Transverse colon (tissue), 4 donors: Measurements from ENCODE around the gene RFX6. TPM values are rescaled to one million over a fixed set of nuclear protein-coding genes. Genes with fewer than 3 reads are reported as not detected.
A peak's percentile ranks its signal among the peaks of the same experiment; 100 is the strongest.

ENCODE experiments used
- DNase-seq: peaks from one replicate; pipeline ENCODE4 v3.0.0-alpha.2; 2019
- H3K27ac ChIP-seq, 4 donors: fragments of 200-600 bp; sonication (generic); 2 replicates each; pipeline ENCODE4 v1.5.1; 2016 to 2018; ENCODE audit warnings: inconsistent platforms in 4 of 4
- H3K27me3 ChIP-seq: fragments of 200-600 bp; sonication (generic); 2 replicates; pipeline ENCODE4 v1.5.1; 2017; ENCODE audit warnings: inconsistent platforms
- H3K36me3 ChIP-seq, 4 donors: fragments of 200-600 bp; sonication (generic); 2 replicates each; pipeline ENCODE4 v1.5.1; 2017 to 2019; ENCODE audit warnings: inconsistent platforms in 4 of 4
- H3K4me1 ChIP-seq, 4 donors: fragments of 200-600 bp; sonication (generic); 2 replicates each; pipeline ENCODE4 v1.5.1; 2017 to 2020; ENCODE audit warnings: inconsistent platforms in 4 of 4
- H3K4me3 ChIP-seq, 4 donors: fragments of 200-600 bp; sonication (generic); 1 replicate in 1 of 4; 2 replicates in 3 of 4; pipeline versions ENCODE4 v1.5.1 to v1.6.1; 2017 to 2019; ENCODE audit warnings: inconsistent platforms in 4 of 4
- H3K9me3 ChIP-seq, 2 donors: fragments of 200-600 bp; sonication (generic); 2 replicates each; pipeline ENCODE4 v1.5.1; 2017 to 2019; ENCODE audit warnings: inconsistent platforms in 2 of 2
- CTCF ChIP-seq, 5 experiments: fragments of 200-600 bp in 3 of 5; fragments of 450-650 bp in 2 of 5; sonication (generic) in 3 of 5; IDR thresholded peaks; 1 replicate in 2 of 5; 2 replicates in 3 of 5; pipeline ENCODE4 v1.5.1; 2016 to 2017; ENCODE audit warnings: antibody characterized with exemption in 5 of 5, inconsistent platforms in 3 of 5, mild to moderate bottlenecking in 2 of 5, moderate library complexity in 1 of 5
- EP300 ChIP-seq: sonication (generic); formaldehyde crosslinking; IDR thresholded peaks from one replicate; pipeline ENCODE4 v1.6.1; 2017; ENCODE audit warnings: antibody characterized with exemption, low read depth
- POLR2A ChIP-seq: fragments of 450-650 bp; IDR thresholded peaks from one replicate; pipeline ENCODE4 v1.6.1; 2016; ENCODE audit warnings: antibody characterized with exemption, mild to moderate bottlenecking, moderate library complexity
- POLR2AphosphoS5 ChIP-seq, 3 donors: sonication (generic); formaldehyde crosslinking; IDR thresholded peaks; one replicate each; pipeline ENCODE4 v1.6.1; 2016; ENCODE audit warnings: antibody characterized with exemption in 3 of 3
- WGBS, 2 donors: methylation state at CpG; one replicate each; pipeline ENCODE4 v1.1.5; 2018; ENCODE audit warnings: low coverage in 1 of 2; 5-methylcytosine and 5-hydroxymethylcytosine counted together
- in situ Hi-C, 4 donors: fragments of 200-750 bp; cut with MboI; loops; one replicate each; pipeline versions ENCODE4 v1.15.0 to v1.15.1; 2017; ENCODE audit warnings: low sequenced_read_pairs in 3 of 4, low pct_ligation_motif_present in 1 of 4, low pct_unique_long_range_greater_than_20kb in 1 of 4
- intact Hi-C: fragments of 100-400 bp; cut with DNase I; formaldehyde crosslinking; loops from one replicate; pipeline ENCODE4 v1.15.1; 2023; ENCODE audit warnings: low total_unique reads
- total RNA-seq, 4 donors: library from RNA; depleted of rRNA; stranded (reverse); fragments of >200 nt; gene quantifications; one replicate each; pipeline ENCODE4 v1.1.0, GENCODE V29; 2016

The RFX6 gene
- total RNA-seq, 4 donors from 2014 or later = 0.48 to 3.8 (median 1.1) TPM; not detected in 1

DNA sequence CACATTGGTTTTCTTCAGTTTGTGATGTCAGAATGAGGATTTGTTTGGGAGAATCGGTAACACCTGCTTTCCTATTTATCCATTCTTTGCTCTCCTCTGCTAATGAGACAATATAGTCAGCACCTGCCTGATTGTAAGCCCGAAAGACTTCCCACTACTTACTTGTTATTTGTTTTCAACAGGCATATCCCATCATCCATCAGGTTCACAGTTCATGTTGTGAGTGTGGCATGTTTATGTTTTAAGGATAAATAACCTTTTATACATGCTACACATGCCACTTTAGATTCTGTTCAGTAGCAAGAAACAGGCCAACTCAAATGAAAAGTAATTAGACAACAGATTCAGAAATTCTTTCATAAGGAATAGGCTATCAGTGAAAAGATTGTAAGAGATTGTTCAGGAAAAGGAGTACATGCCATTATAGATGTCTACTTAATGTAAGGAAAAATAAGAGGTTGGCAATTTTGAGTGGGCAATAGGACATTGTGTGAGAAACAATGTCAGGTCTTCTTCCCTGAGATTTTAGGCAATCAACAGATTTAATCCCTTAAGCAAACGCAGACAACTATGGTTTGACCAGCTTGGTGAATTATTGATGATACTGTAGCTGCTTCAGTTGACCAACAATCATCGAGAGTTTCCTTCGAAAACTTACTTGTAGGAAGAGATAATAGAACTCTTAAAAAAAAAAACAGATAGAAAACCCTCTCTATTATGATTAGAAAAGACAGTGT is 40.3 kb upstream of the RFX6 start:
- H3K4me1 ChIP-seq = no peaks in the 10 kb centered on the region
- 75 to 80% methylated on average over 5 of the region's 5 CpGs for WGBS, 2 donors
- intact Hi-C loops = no loop called here
- H3K36me3 ChIP-seq = no peaks in the 10 kb centered on the region
- no peak for DNase-seq
- in situ Hi-C loops = no loop called here
- H3K27ac ChIP-seq = no peak overlapping the region
- no peaks in the 10 kb centered on the region for H3K9me3 ChIP-seq
- H3K27me3 ChIP-seq = no peaks in the 10 kb centered on the region
- TF ChIP-seq POLR2AphosphoS5 (IDR thresholded peaks at IDR 0.05) = no peak
- no peak for TF ChIP-seq CTCF (IDR thresholded peaks at IDR 0.05)
- TF ChIP-seq POLR2A = no peak
- no peak for TF ChIP-seq EP300
- H3K4me3 ChIP-seq = no peak overlapping the region

DNA sequence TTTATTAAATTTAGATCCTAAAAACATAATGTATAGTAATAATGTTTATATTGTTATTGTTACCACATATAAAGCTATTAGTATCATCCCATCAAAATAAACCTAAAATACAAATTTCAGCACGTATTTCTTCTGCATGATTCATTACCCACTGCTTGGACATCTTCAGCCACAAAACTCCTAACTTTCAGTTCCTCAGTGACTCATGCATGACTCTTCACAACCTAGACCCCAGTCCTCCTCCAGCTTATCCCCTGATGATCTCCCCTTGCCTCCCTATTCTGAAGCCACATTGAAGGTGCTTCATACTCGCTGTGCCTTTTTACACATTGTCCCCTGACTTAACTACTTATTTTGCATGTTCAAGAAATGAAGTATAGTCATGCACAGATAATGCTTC is 37.0 kb upstream of the RFX6 start:
- H3K4me1 ChIP-seq = no peaks in the 10 kb centered on the region
- H3K27ac ChIP-seq = no peak overlapping the region
- no peak for DNase-seq
- H3K27me3 ChIP-seq = no peaks in the 10 kb centered on the region
- H3K36me3 ChIP-seq = no peaks in the 10 kb centered on the region
- WGBS, 2 donors = 54 to 55% methylated on average over 1 to 2 of the region's 2 CpGs
- H3K4me3 ChIP-seq = no peak overlapping the region
- intact Hi-C loops = no loop called here
- in situ Hi-C loops = no loop called here
- TF ChIP-seq CTCF (IDR thresholded peaks at IDR 0.05) = no peak
- H3K9me3 ChIP-seq = no peaks in the 10 kb centered on the region

DNA sequence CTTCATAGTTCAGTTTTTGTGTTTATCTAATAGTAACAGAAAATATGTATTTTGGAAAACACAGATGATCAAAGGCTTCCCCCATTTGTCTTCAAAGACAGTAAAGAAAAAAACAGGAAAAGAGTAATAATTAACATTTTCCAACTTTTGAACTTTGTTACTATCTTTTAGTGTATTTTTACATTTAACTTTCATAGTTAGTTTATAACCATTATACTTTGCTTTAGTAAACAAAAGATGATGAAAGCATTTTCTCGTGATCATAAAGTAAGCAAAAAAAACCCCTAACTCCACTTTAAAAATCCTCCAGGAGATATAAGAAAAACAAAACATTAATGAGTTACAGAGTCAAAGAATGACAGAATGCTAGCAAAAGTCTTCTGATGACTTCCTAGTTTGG is 34.6 kb upstream of the RFX6 start:
- intact Hi-C loops (no loop called here), in situ Hi-C loops (no loop called here)
- Histone ChIP-seq H3K27ac (no peak overlapping the region), H3K4me3 (no peak overlapping the region), H3K36me3 (no peaks in the 10 kb centered on the region), H3K4me1 (no peaks in the 10 kb centered on the region), H3K27me3 (no peaks in the 10 kb centered on the region), H3K9me3 (no peaks in the 10 kb centered on the region)
- TF ChIP-seq CTCF (IDR thresholded peaks at IDR 0.05) (no peak), EP300 (no peak), POLR2AphosphoS5 (IDR thresholded peaks at IDR 0.05) (no peak), POLR2A (no peak)
- WGBS, 2 donors = 21 to 32% methylated on average over 1 of the region's 1 CpG
- no peak for DNase-seq

DNA sequence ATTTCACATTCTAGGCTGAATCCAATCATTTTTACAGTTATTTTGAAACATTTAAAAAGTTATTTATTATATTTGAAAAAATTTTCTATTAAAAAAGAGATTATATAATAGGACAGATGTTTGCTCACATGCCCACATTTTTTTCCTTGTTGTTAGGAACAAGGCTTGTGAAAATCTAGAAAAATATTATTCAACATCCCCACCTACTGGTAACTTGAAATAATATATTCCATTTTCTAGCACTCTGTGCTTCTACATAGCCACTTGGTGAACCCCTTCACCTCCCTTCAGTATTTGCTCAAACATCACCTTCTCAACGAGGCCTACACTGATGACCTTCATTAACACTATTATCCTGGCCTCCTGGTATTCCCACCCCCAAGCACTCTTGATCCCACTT is 29.8 kb upstream of the RFX6 start:
- Histone ChIP-seq H3K9me3 (no peaks in the 10 kb centered on the region), H3K4me3 (no peak overlapping the region), H3K36me3 (no peaks in the 10 kb centered on the region), H3K4me1 (no peaks in the 10 kb centered on the region), H3K27me3 (no peaks in the 10 kb centered on the region), H3K27ac (no peak overlapping the region)
- TF ChIP-seq CTCF (IDR thresholded peaks at IDR 0.05) (peak in 3 of 5 experiments; percentile 15 to 17 (median 15)), EP300 (no peak), POLR2A (no peak)
- in situ Hi-C loops = no loop called here
- DNase-seq = no peak
- intact Hi-C loops = no loop called here
- 6 to 11% methylated on average over 1 of the region's 1 CpG for WGBS, 2 donors
